ENCODE results near the gene PLCB4.

PLCB4 gene

DNA sequence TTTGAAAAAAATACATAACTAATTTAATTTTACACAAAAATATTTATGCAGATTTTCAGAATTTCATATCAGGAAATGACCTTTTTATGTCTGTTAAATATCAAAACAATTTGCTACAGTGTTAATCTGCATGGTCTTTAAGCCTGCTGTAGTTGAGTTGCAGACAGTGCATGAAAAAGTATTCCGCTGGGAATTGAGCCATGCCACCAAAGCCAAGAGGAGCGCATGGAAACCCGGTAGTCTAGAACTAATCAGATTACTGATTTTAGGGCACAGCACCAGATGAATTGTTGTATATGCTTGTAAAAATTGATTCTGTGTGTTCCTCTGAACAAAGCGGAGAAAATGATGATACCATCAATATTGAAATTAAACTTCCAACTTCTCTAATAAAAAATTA, 411.2 kb downstream of the PLCB4 start:
- TF ChIP-seq ZNF274 (IDR thresholded peaks at IDR 0.05; ENCODE audit: low read depth, low read length) = no peak
- H3K4me3 ChIP-seq (ENCODE audit: low read length) = no peak overlapping the region

GRCh38 chr20:9482180-9482579, 413.3 kb downstream of the PLCB4 start:
- no peak for TF ChIP-seq ZNF274 (IDR thresholded peaks at IDR 0.05; ENCODE audit: low read depth, low read length)
- no peak overlapping the region for H3K4me3 ChIP-seq (ENCODE audit: low read length)

DNA sequence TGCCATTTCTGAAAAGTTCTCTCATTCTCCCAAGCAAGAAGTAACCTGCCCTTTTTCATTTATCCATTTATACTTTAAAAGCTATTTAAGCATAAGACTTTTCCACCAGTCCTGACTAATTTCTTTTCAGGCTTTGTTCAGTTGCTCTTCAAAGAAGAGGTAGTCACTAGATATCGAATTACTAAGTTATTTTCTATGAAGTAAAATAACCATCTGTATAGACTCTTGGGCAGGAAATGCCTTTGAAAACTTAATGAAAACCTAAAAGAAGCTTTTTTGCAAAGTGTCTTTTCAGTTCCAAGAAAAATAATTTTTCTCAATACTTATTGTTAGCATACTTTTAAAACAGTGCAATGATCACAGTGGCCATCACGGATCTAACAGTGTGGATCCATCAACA, 414.2 kb downstream of the PLCB4 start:
- no peak overlapping the region for H3K4me3 ChIP-seq (ENCODE audit: low read length)
- TF ChIP-seq ZNF274 (IDR thresholded peaks at IDR 0.05; ENCODE audit: low read depth, low read length) = no peak

- no peak overlapping the region for H3K4me3 ChIP-seq (ENCODE audit: low read length)
- no peak for TF ChIP-seq ZNF274 (IDR thresholded peaks at IDR 0.05; ENCODE audit: low read depth, low read length)
Measured at GRCh38 chr20:9485614-9486340, 416.9 kb downstream of the PLCB4 start.

- H3K4me3 ChIP-seq (ENCODE audit: low read length) = no peak overlapping the region
- TF ChIP-seq ZNF274 (IDR thresholded peaks at IDR 0.05; ENCODE audit: low read depth, low read length) = no peak
Measured at GRCh38 chr20:9487231-9487630, 418.3 kb downstream of the PLCB4 start.

- no peak for TF ChIP-seq ZNF274 (IDR thresholded peaks at IDR 0.05; ENCODE audit: low read depth, low read length)
- H3K4me3 ChIP-seq (ENCODE audit: low read length) = no peak overlapping the region
Measured at GRCh38 chr20:9488063-9488462, 419.2 kb downstream of the PLCB4 start.

DNA sequence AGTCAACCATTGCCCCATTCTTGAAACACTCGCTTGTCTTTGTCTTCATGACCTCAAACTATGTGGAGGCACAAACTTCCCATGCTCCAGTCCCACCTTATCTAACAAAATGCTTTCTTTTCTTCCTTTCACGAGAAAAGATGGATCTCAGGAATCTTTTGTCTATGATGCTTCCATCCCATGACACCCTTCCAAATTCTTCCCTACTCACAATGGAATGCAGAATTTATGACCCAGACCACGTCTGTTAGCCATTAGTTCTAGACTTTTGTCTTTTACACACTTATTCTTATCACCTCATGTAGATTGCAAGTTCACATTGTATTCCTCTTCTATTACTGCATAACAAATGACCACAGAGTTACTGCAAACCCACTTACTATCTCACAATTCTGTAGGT, 421.3 kb downstream of the PLCB4 start:
- no peak overlapping the region for H3K4me3 ChIP-seq (ENCODE audit: low read length)
- TF ChIP-seq ZNF274 (IDR thresholded peaks at IDR 0.05; ENCODE audit: low read depth, low read length) = no peak

GRCh38 chr20:9490631-9491030, 421.7 kb downstream of the PLCB4 start:
- TF ChIP-seq ZNF274 (IDR thresholded peaks at IDR 0.05; ENCODE audit: low read depth, low read length) = no peak
- no peak overlapping the region for H3K4me3 ChIP-seq (ENCODE audit: low read length)

GRCh38 chr20:9491324-9491723, 422.4 kb downstream of the PLCB4 start:
- no peak overlapping the region for H3K4me3 ChIP-seq (ENCODE audit: low read length)

DNA sequence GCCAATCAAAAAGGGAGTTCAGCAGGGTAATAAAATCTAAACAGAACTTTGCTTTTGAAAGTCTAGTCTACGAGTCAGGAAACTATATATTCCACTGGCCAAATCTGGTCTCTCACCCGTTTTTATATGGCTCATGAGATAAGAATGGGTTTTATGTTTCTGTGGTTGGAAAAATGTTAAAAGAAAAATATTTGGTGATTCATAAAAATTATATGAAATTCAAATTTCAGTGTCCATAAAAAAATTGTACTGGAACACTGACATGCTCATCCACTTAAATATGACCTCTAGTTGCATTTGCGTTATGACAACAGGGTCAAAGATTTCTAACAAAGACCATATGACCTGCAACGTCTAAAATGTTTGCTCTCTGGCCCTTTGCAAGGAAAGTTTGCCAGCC, 423.2 kb downstream of the PLCB4 start:
- no peak for TF ChIP-seq ZNF274 (IDR thresholded peaks at IDR 0.05; ENCODE audit: low read depth, low read length)
- H3K4me3 ChIP-seq (ENCODE audit: low read length) = no peak overlapping the region

More at GRCh38 chr20:9491324-9491723, 422.4 kb downstream of the PLCB4 start:
- no peak for TF ChIP-seq ZNF274 (IDR thresholded peaks at IDR 0.05; ENCODE audit: low read depth, low read length)

DNA sequence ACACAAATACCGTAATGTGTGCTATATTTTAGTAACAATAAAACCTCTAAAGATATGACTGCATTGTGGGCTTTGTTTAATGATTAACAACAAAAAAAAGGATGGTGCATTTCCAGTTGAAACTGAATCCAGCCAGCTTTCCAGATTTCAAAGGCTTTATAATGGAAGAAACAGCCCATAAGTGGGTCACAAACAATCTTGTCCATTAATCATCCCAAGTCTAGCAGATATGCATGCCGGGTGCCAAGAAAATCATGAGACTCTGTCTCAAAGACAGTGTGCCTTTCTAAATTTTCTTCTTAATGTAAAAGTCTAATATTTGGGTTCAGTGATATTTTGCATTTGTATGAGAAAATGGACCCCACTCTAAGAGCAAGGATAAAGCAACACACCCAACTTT, 424.9 kb downstream of the PLCB4 start:
- H3K4me3 ChIP-seq (ENCODE audit: low read length) = no peak overlapping the region
- no peak for TF ChIP-seq ZNF274 (IDR thresholded peaks at IDR 0.05; ENCODE audit: low read depth, low read length)

DNA sequence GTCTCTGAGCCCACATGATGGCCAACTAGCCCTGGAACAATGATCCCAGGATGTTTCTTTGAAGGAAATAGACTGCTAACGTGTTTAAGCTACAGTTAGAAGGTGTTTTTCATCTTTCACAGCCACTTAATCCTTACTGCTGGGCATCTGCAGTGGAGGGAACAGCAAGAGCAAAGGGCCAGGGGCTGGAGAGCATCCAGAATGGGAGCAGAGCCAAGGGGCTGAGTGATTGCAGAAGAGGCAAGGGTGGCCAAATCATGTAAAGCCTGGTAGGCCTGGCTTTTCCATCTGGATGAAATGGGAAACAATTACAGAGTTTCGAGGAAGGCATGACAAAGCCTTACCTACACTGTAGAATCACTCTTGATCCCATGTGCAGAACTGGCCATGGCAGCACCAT, 426.8 kb downstream of the PLCB4 start:
- no peak for TF ChIP-seq ZNF274 (IDR thresholded peaks at IDR 0.05; ENCODE audit: low read depth, low read length)
- H3K4me3 ChIP-seq (ENCODE audit: low read length) = no peak overlapping the region

DNA sequence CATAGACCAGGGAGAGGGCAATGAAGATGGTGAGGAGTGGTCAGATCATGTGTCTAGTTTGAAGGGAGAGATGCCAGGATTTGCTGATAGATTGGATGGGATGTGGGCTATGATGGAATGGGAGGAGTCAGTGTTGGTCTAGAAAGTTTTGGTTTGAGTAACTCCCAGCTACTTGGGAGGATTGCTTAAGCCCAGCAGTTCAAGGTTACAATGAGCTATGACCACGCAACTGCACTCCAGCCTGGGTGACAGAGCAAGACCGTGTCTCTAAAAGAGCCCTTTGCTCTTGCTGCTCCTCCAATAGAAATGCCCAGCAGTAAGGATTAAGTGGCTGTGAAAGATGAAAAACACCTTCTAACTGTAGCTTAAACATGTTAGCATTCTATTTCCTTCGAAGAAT, 427.3 kb downstream of the PLCB4 start:
- TF ChIP-seq ZNF274 (IDR thresholded peaks at IDR 0.05; ENCODE audit: low read depth, low read length) = no peak

GRCh38 chr20:9498322-9498721, 429.4 kb downstream of the PLCB4 start:
- TF ChIP-seq ZNF274 (IDR thresholded peaks at IDR 0.05; ENCODE audit: low read depth, low read length) = no peak
- no peak overlapping the region for H3K4me3 ChIP-seq (ENCODE audit: low read length)

More for the DNA sequence above, 427.3 kb downstream of the PLCB4 start:
- no peak overlapping the region for H3K4me3 ChIP-seq (ENCODE audit: low read length)

DNA sequence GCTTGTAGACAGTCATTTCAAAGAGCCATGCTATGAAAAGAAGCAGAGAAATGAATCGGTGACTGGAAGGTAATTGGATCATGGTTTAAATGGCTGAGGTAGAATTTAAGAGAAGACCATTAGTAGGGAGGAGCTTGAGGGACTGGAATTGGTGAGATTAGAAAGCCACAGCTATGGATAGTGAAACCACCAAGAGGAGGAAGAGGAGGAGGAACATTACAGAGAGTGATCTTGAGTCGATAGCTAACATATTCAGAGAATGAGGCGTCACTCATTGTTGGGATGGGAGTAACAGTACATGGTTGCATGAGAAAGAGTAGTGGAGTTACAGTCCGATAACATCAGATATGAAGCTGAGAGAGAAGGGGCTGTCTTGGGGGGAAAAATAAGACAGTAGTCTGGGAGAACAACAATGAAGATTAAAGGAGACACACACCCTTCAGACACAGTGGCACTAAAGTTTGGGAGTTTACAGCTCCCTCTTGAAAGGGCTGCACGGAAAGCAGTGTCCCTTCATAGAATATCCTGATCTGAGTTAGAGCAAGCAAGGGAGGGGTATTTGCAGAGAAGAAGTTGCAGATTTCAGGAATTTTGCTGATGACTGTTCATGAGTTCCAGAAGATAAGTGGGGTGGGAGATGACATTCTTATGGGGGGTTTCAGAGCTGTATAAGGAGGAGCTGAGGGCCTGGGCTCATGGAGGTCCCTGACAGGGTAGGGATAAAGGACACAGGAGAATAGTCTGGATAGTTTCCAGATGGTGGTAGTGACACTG, 430.4 kb downstream of the PLCB4 start:
- TF ChIP-seq ZNF274 (IDR thresholded peaks at IDR 0.05; ENCODE audit: low read depth, low read length) = no peak

More for the DNA sequence above, 430.4 kb downstream of the PLCB4 start:
- H3K4me3 ChIP-seq (ENCODE audit: low read length) = no peak overlapping the region

Measured in GM08714 (cell line).